Testis (tissue), 3 donors: Measurements from ENCODE around the gene CCNJL. TPM values are rescaled to one million over a fixed set of nuclear protein-coding genes. Genes with fewer than 3 reads are reported as not detected.

ENCODE experiments used
- DNase-seq: peaks from one replicate; pipeline ENCODE4 v3.0.0-alpha.2; 2019
- H3K27ac ChIP-seq, 2 donors: fragments of 200-600 bp; sonication (generic); one replicate each; pipeline ENCODE4 v1.5.1; 2019
- H3K27me3 ChIP-seq: fragments of 200-600 bp; sonication (generic); one replicate; pipeline ENCODE4 v1.5.1; 2019
- H3K36me3 ChIP-seq: fragments of 200-600 bp; sonication (generic); one replicate; pipeline ENCODE4 v1.5.1; 2017; ENCODE audit warnings: low read depth; ENCODE audit errors: missing control alignments
- H3K4me1 ChIP-seq: fragments of 200-600 bp; sonication (generic); one replicate; pipeline ENCODE4 v1.5.1; 2019
- H3K4me3 ChIP-seq, 2 donors: fragments of 200-600 bp; sonication (generic); one replicate each; pipeline ENCODE4 v1.5.1; 2017 to 2019
- H3K9me3 ChIP-seq: fragments of 200-600 bp; sonication (generic); one replicate; pipeline ENCODE4 v1.5.1; 2017
- CTCF ChIP-seq, 3 experiments: fragments of 450-650 bp in 2 of 3; fragments of 200-600 bp in 1 of 3; sonication (generic) in 1 of 3; IDR thresholded peaks; one replicate each; pipeline ENCODE4 v1.5.1; 2016 to 2019; ENCODE audit warnings: antibody characterized with exemption in 3 of 3, mild to moderate bottlenecking in 2 of 3, moderate library complexity in 1 of 3
- POLR2A ChIP-seq: fragments of 450-650 bp; IDR thresholded peaks from one replicate; pipeline ENCODE4 v1.6.1; 2017; ENCODE audit warnings: antibody characterized with exemption, mild to moderate bottlenecking, moderate library complexity
- WGBS, 2 donors: methylation state at CpG; one replicate each; pipeline ENCODE4 v1.1.5; 2018; 5-methylcytosine and 5-hydroxymethylcytosine counted together
- intact Hi-C: fragments of 100-400 bp; cut with DNase I; formaldehyde crosslinking; loops from one replicate; pipeline ENCODE4 v1.15.1; 2023; ENCODE audit warnings: low total_unique reads
- polyA plus RNA-seq: library from polyadenylated mRNA; stranded (reverse); fragments of 350-450 nt; fragmentation: Illumina TruSeq; extraction: RNeasy Lipid Tissue Mini Kit (QIAGEN cat#74804); gene quantifications from one replicate; pipeline ENCODE4 v1.2.3, GENCODE V29; 2014; ENCODE audit warnings: low read depth, low replicate concordance; ENCODE audit not compliant: insufficient read depth
- total RNA-seq, 2 donors: library from RNA; depleted of rRNA; stranded (reverse); fragments of >200 nt; gene quantifications; one replicate each; pipeline ENCODE4 v1.2.3, GENCODE V29; 2016

Gene CCNJL
- total and polyA plus RNA-seq, 3 donors from 2014 or later: 23.6 to 47.0 (median 41.4) TPM

DNA sequence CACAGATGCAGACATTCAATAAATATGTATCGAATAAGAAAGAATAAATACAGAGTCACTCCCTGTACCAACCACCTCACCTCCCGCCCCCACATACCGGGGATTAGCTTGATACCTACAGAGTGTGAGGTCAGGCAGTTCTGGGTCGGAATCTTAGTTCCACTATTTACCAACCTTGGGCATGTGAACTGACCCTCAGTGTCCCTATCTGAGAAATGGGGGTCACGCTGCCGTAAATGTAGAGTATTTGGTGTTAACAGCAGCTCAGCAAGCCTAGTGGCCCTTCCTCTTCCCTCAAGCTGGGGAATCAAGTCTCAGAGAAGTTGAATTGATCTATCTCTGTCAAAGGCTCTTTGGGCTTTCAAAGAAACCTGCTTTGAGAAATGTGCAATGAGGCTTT is 25.4 kb downstream of the CCNJL start:
- H3K4me1 ChIP-seq: peaks cover 39% of the 10 kb centered on the region
- WGBS, 2 donors: 58 to 82% methylated on average over 5 to 6 of the region's 6 CpGs
- H3K27me3 ChIP-seq: no peaks in the 10 kb centered on the region
- no peaks in the 10 kb centered on the region for H3K36me3 ChIP-seq
- peak overlapping the region; percentile 63 to 65 for H3K27ac ChIP-seq
- intact Hi-C loops: no loop called here
- no peak for DNase-seq
- H3K9me3 ChIP-seq: no peaks in the 10 kb centered on the region
- no peak overlapping the region for H3K4me3 ChIP-seq
- no peak for TF ChIP-seq CTCF (IDR thresholded peaks at IDR 0.05)
- no peak for TF ChIP-seq POLR2A

DNA sequence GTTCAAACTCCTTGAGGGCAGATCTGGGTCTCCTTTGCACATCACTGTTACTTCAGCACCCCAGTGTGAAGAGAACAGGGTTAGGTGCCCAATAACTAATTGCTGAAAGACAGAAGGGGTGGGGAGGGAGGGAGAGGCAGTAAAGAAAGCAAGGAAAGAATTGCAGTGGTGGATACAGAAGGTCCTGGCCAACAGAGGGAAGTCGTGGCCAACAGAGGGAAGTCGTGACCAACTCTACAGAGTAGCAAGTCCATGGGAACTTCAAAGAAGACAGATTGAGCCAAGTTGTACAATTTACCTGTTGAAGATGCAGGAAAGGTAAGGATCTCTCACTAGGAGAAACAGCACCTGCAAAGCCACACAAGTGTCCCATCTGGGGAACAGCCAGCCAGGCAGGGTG is 27.0 kb downstream of the CCNJL start:
- intact Hi-C loops: no loop called here
- TF ChIP-seq CTCF (IDR thresholded peaks at IDR 0.05): no peak
- no peak for TF ChIP-seq POLR2A
- H3K27ac ChIP-seq: peak overlapping the region; percentile 42 to 65
- no peak for DNase-seq
- no peaks in the 10 kb centered on the region for H3K27me3 ChIP-seq
- no peaks in the 10 kb centered on the region for H3K9me3 ChIP-seq
- H3K4me1 ChIP-seq: peaks cover 39% of the 10 kb centered on the region
- no peak overlapping the region for H3K4me3 ChIP-seq
- no peaks in the 10 kb centered on the region for H3K36me3 ChIP-seq
- WGBS, 2 donors: 39 to 77% methylated on average over 2 of the region's 2 CpGs

DNA sequence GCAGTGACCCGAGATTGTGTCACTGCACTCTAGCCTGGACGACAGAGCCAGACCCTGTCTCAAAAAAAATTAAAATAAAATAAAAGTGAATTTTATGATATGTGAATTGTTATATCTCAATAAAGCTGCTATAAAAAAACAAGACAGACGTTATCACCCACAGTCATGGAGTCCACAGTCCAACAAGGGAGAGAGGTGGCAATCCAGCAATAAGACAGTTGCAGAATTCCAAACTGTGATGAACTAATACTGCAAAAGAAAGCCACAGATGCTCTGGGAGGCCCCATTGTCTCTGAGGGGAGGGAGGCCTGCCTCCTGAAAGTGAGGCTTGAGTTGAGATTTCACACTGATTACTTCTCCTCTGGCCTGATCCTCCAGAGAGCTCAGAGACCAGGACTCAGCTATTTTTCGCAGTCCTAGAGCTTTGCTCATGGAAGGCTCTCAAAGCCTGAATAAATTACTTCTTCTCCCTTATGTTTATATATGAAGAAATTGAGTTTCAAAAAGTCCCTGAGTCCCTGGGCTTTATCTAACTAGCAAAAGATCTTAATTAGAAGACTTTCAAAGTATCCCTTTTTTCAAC is 28.0 kb downstream of the CCNJL start:
- no peaks in the 10 kb centered on the region for H3K9me3 ChIP-seq
- no peaks in the 10 kb centered on the region for H3K36me3 ChIP-seq
- H3K4me1 ChIP-seq: peaks cover 33% of the 10 kb centered on the region
- TF ChIP-seq POLR2A: no peak
- no peak for TF ChIP-seq CTCF (IDR thresholded peaks at IDR 0.05)
- no peak overlapping the region for H3K4me3 ChIP-seq
- H3K27me3 ChIP-seq: no peaks in the 10 kb centered on the region
- intact Hi-C loops: no loop called here
- WGBS, 2 donors: 80 to 92% methylated on average over 4 of the region's 4 CpGs
- H3K27ac ChIP-seq: peak overlapping the region in 1 of 2 donors; percentile 3
- DNase-seq: no peak

DNA sequence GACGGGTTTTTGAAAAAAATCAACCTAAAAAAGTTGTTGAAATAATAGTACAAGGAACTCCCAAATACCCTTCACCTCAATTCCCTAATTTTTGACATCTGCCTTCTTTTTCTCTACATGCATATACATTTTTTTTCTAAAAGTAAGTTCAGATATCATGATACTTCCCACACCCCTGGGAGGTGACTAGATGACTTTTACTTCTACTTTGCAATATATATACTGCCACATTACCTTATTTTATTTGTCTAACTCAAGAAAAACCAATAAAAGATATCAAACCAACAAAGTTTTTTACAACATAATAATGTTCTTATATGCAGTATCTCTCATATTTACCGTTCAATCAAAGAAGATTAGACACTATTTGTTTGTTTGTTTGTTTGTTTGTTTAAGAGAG is 31.1 kb downstream of the CCNJL start:
- Histone ChIP-seq H3K27me3 (no peaks in the 10 kb centered on the region), H3K27ac (no peak overlapping the region), H3K4me1 (peaks cover 9% of the 10 kb centered on the region), H3K36me3 (no peaks in the 10 kb centered on the region), H3K4me3 (no peak overlapping the region), H3K9me3 (no peaks in the 10 kb centered on the region)
- TF ChIP-seq CTCF (IDR thresholded peaks at IDR 0.05) (no peak), POLR2A (no peak)
- 86 to 87% methylated on average over 2 of the region's 2 CpGs for WGBS, 2 donors
- DNase-seq: no peak
- intact Hi-C loops: no loop called here

DNA sequence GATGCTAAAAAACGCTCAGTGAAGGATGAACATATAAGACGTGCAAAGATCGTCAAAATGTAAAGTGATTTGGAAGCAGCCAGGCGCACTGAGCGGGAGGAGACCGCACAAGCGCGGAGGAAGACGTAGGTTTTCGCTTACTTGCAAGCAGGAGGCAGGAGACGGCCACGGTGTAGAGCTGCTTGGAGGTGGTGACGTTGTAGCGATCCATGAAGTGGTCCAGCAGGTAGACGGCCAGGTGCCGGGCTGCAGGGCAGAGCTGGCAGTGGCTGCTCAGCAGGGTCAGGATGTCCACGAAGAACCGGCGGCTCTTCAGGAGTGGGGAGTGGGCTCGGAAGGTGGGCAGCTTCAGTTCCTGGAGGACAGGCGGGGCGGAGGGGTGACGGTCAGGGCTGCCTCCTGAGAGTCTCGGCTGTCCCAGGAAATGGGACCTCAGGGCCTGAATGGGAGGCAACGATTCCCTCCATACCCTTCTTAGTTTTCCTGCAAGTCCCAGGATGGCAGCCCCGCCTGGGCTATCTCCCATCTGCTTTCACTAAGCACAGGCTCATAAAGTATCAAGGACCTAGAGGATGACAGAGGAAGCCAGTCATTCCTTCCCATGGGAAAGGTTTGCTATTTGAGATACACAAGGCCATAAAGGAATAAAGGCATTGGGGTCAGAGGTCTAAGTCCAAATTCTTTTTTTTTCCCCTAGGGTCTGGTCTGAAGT is 31.8 kb downstream of the CCNJL start:
- no peak overlapping the region for H3K4me3 ChIP-seq
- DNase-seq: no peak
- intact Hi-C loops: no loop called here
- peaks cover 2% of the 10 kb centered on the region for H3K4me1 ChIP-seq
- 93 to 94% methylated on average over 24 to 26 of the region's 26 CpGs for WGBS, 2 donors
- no peak overlapping the region for H3K27ac ChIP-seq
- no peaks in the 10 kb centered on the region for H3K9me3 ChIP-seq
- TF ChIP-seq CTCF (IDR thresholded peaks at IDR 0.05) (no peak), POLR2A (no peak)
- H3K27me3 ChIP-seq: no peaks in the 10 kb centered on the region
- no peaks in the 10 kb centered on the region for H3K36me3 ChIP-seq
